ENCODE measurements around the gene RPH3AL. TPM values are rescaled to one million over a fixed set of nuclear protein-coding genes. Genes with fewer than 3 reads are reported as not detected.

The RPH3AL gene
- total RNA-seq, 6 donors from 2014 or later: 33.6 to 93.2 (median 54.3) TPM

GRCh38 chr17:260944-261343 lies 91.7 kb downstream of the RPH3AL start:
- 85 to 98% methylated on average over 4 of the region's 4 CpGs for WGBS, 2 donors
- ATAC-seq (ENCODE audit: low FRiP score in 2 of 2): no peak

GRCh38 chr17:260031-260791 lies 92.4 kb downstream of the RPH3AL start:
- 68 to 86% methylated on average over 8 to 15 of the region's 15 CpGs for WGBS, 2 donors
- Histone ChIP-seq H3K27ac (no peak overlapping the region), H3K27me3 (no peaks in the 10 kb centered on the region), H3K4me1 (peaks cover 0 to 4% (median 0%) of the 10 kb centered on the region in 4 donors), H3K9me3 (no peaks in the 10 kb centered on the region), H3K36me3 (peaks cover 0 to 10% (median 5%) of the 10 kb centered on the region in 4 donors), H3K4me3 (no peak overlapping the region)
- TF ChIP-seq POLR2A (IDR thresholded peaks at IDR 0.05) (no peak), POLR2AphosphoS5 (IDR thresholded peaks at IDR 0.05) (no peak), EP300 (IDR thresholded peaks at IDR 0.05) (no peak), CTCF (IDR thresholded peaks at IDR 0.05) (no peak)
- DNase-seq (peak in 1 of 2 donors; percentile 18), ATAC-seq (ENCODE audit: low FRiP score in 2 of 2) (peak in 1 of 2 donors; percentile 22)

More at GRCh38 chr17:260944-261343, 91.7 kb downstream of the RPH3AL start:
- Histone ChIP-seq H3K4me1 (peaks cover 0 to 4% (median 0%) of the 10 kb centered on the region in 4 donors), H3K27me3 (no peaks in the 10 kb centered on the region), H3K27ac (no peak overlapping the region), H3K36me3 (peaks cover 0 to 10% (median 5%) of the 10 kb centered on the region in 4 donors), H3K9me3 (no peaks in the 10 kb centered on the region), H3K4me3 (no peak overlapping the region)
- peak in 1 of 2 donors; percentile 2 for DNase-seq
- TF ChIP-seq POLR2AphosphoS5 (IDR thresholded peaks at IDR 0.05): no peak
- no peak for TF ChIP-seq POLR2A (IDR thresholded peaks at IDR 0.05)
- TF ChIP-seq EP300 (IDR thresholded peaks at IDR 0.05): no peak
- TF ChIP-seq CTCF (IDR thresholded peaks at IDR 0.05): no peak

GRCh38 chr17:259341-259976 lies 93.1 kb downstream of the RPH3AL start:
- no peak for TF ChIP-seq POLR2AphosphoS5 (IDR thresholded peaks at IDR 0.05)
- no peak for TF ChIP-seq CTCF (IDR thresholded peaks at IDR 0.05)
- no peak for TF ChIP-seq POLR2A (IDR thresholded peaks at IDR 0.05)
- TF ChIP-seq EP300 (IDR thresholded peaks at IDR 0.05): no peak
- DNase-seq (peak in 1 of 2 donors; percentile 5), ATAC-seq (ENCODE audit: low FRiP score in 2 of 2) (no peak)
- peaks cover 0 to 4% (median 0%) of the 10 kb centered on the region in 4 donors for H3K4me1 ChIP-seq
- 85 to 87% methylated on average over 15 to 22 of the region's 22 CpGs for WGBS, 2 donors
- H3K27ac ChIP-seq: no peak overlapping the region
- peaks cover 0 to 10% (median 5%) of the 10 kb centered on the region in 4 donors for H3K36me3 ChIP-seq
- no peaks in the 10 kb centered on the region for H3K27me3 ChIP-seq
- H3K4me3 ChIP-seq: no peak overlapping the region
- no peaks in the 10 kb centered on the region for H3K9me3 ChIP-seq

- Histone ChIP-seq H3K36me3 (peaks cover 0 to 9% (median 4%) of the 10 kb centered on the region in 4 donors), H3K27me3 (no peaks in the 10 kb centered on the region), H3K9me3 (no peaks in the 10 kb centered on the region), H3K4me1 (peaks cover 0 to 4% (median 0%) of the 10 kb centered on the region in 4 donors), H3K27ac (no peak overlapping the region), H3K4me3 (no peak overlapping the region)
- no peak for TF ChIP-seq CTCF (IDR thresholded peaks at IDR 0.05)
- no peak for TF ChIP-seq POLR2AphosphoS5 (IDR thresholded peaks at IDR 0.05)
- TF ChIP-seq EP300 (IDR thresholded peaks at IDR 0.05): no peak
- TF ChIP-seq POLR2A (IDR thresholded peaks at IDR 0.05): no peak
- ATAC-seq (ENCODE audit: low FRiP score in 2 of 2) (no peak), DNase-seq (peak in 1 of 2 donors; percentile 4)
- 93 to 94% methylated on average over 12 of the region's 12 CpGs for WGBS, 2 donors
These were observed 93.7 kb downstream of the RPH3AL start for GRCh38 chr17:258906-259305.
